ENCODE measurements around the gene KIAA0513.

GRCh38 chr16:85077576-85078125 is 50.1 kb downstream of the KIAA0513 start:
- TF ChIP-seq CTCF (IDR thresholded peaks at IDR 0.05) (no peak), POLR2AphosphoS5 (IDR thresholded peaks at IDR 0.05) (no peak)
